ENCODE results near the gene ALK. TPM values are rescaled to one million over a fixed set of nuclear protein-coding genes. Genes with fewer than 3 reads are reported as not detected.

Gene ALK
- under 1 TPM; 0.06 to 0.25 TPM for total RNA-seq
- long read RNA-seq, partial matches to known transcripts, result 0 of 1 reads
- long read RNA-seq, other reads (novel, unspliced or antisense), result 1 of 1 reads

- ATAC-seq, result peak; percentile 99
- peak; percentile 76 to 78 for DNase-seq
- intact Hi-C loops (cut with DNase I, micrococcal nuclease), result no loop called here
These were observed at the start of gene ALK for GRCh38 chr2:29921560-29921915. Gene ALK, minus strand, starts transcription at chr2:29921586. Its CDS starts 927 bp downstream, at chr2:29920659.

GRCh38 chr2:29966266-29966665 is 44.9 kb upstream of the ALK start:
- ATAC-seq (no peak), DNase-seq (no peak)
- intact Hi-C loops (cut with DNase I, micrococcal nuclease), result no loop called here

GRCh38 chr2:29963972-29964570 is 42.7 kb upstream of the ALK start:
- DNase-seq (no peak), ATAC-seq (no peak)
- intact Hi-C loops (cut with DNase I, micrococcal nuclease), result no loop called here

GRCh38 chr2:29962922-29963321 is 41.5 kb upstream of the ALK start:
- DNase-seq (no peak), ATAC-seq (no peak)
- intact Hi-C loops (cut with DNase I, micrococcal nuclease), result no loop called here

- DNase-seq (no peak), ATAC-seq (no peak)
- intact Hi-C loops (cut with DNase I, micrococcal nuclease), result no loop called here
These were observed 32.9 kb upstream of the ALK start for GRCh38 chr2:29954316-29954715.

- no peak for DNase-seq
- intact Hi-C loops (cut with DNase I, micrococcal nuclease), result no loop called here
- no peak for ATAC-seq
These were observed 31.6 kb upstream of the ALK start for GRCh38 chr2:29952973-29953372.

- no peak for ATAC-seq
- intact Hi-C loops (cut with DNase I, micrococcal nuclease), result no loop called here
These were observed 30.2 kb upstream of the ALK start for GRCh38 chr2:29951576-29951975.

GRCh38 chr2:29950481-29950880 is 29.1 kb upstream of the ALK start:
- DNase-seq (no peak), ATAC-seq (no peak)
- intact Hi-C loops (cut with DNase I, micrococcal nuclease), result no loop called here

More at GRCh38 chr2:29951576-29951975, 30.2 kb upstream of the ALK start:
- no peak for DNase-seq

GRCh38 chr2:29949042-29949441 is 27.7 kb upstream of the ALK start:
- ATAC-seq, result no peak
- intact Hi-C loops (cut with DNase I, micrococcal nuclease), result no loop called here

GRCh38 chr2:29946505-29946904 is 25.1 kb upstream of the ALK start:
- DNase-seq, result no peak
- ATAC-seq, result no peak

More at GRCh38 chr2:29949042-29949441, 27.7 kb upstream of the ALK start:
- DNase-seq, result no peak

GRCh38 chr2:29942711-29943110 is 21.3 kb upstream of the ALK start:
- DNase-seq (no peak), ATAC-seq (no peak)
- intact Hi-C loops (cut with DNase I, micrococcal nuclease), result no loop called here

More at GRCh38 chr2:29946505-29946904, 25.1 kb upstream of the ALK start:
- intact Hi-C loops (cut with DNase I, micrococcal nuclease), result no loop called here

GRCh38 chr2:29940706-29941105 is 19.3 kb upstream of the ALK start:
- DNase-seq, result no peak
- no peak for ATAC-seq
- intact Hi-C loops (cut with DNase I, micrococcal nuclease), result no loop called here

GRCh38 chr2:29936020-29936419 is 14.6 kb upstream of the ALK start:
- intact Hi-C loops (cut with DNase I, micrococcal nuclease), result no loop called here
- no peak for DNase-seq
- no peak for ATAC-seq

- ATAC-seq (no peak), DNase-seq (no peak)
- intact Hi-C loops (cut with DNase I, micrococcal nuclease), result no loop called here
These were observed 10.4 kb upstream of the ALK start for GRCh38 chr2:29931818-29932217.

GRCh38 chr2:29923110-29923721 is 1.8 kb upstream of the ALK start:
- ATAC-seq (peak; percentile 38), DNase-seq (peak in 1 of 2 donors; percentile 55)
- intact Hi-C loops (cut with DNase I, micrococcal nuclease), result no loop called here

- DNase-seq (no peak), ATAC-seq (no peak)
These were observed 1.2 kb upstream of the ALK start for GRCh38 chr2:29922605-29923004.

GRCh38 chr2:29920631-29921559 is 491 bp downstream of the ALK start:
- ATAC-seq (no peak), DNase-seq (no peak)
- intact Hi-C loops (cut with DNase I, micrococcal nuclease), result no loop called here

More at GRCh38 chr2:29922605-29923004, 1.2 kb upstream of the ALK start:
- intact Hi-C loops (cut with DNase I, micrococcal nuclease), result no loop called here

- peak in 1 of 2 donors; percentile 26 for DNase-seq
- intact Hi-C loops (cut with DNase I, micrococcal nuclease), result no loop called here
- ATAC-seq, result no peak
These were observed 1.2 kb downstream of the ALK start for GRCh38 chr2:29920130-29920577.

- intact Hi-C loops (cut with DNase I, micrococcal nuclease), result no loop called here
- ATAC-seq (no peak), DNase-seq (no peak)
These were observed 2.4 kb downstream of the ALK start for GRCh38 chr2:29918941-29919340.

GRCh38 chr2:29917781-29918180 is 3.6 kb downstream of the ALK start:
- no peak for ATAC-seq
- DNase-seq, result no peak
- intact Hi-C loops (cut with DNase I, micrococcal nuclease), result no loop called here

All from left colon (tissue), 2 donors.